ENCODE data around the gene NPAS3.

Gene NPAS3

DNA sequence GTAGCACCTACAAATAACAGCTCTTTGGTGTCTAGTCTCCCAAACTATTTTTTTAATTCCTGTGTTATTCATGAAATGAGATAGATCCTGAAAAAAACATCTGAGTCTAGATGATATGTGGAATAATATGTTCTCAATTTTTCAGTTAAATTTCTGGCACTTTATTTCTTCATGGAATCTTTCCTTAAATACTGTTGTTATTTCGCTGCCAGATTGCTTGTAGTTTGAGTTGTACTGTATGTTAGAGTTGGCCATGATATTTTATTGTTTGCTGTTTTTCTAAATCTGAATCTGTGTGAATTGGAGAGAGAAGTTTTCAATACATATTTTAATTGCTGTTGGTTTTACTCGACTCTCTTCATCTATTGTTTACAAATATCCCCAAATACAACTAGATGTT lies 511.7 kb downstream of the NPAS3 start (continued):
- TF ChIP-seq ZNF610 (tag by site-specific recombination; IDR thresholded peaks at IDR 0.05; ENCODE audit: borderline replicate concordance) (no peak), MZF1 (tag by site-specific recombination; IDR thresholded peaks at IDR 0.05; ENCODE audit: borderline replicate concordance) (no peak), ZNF548 (tag by site-specific recombination; IDR thresholded peaks at IDR 0.05) (no peak), ZNF48 (tag by site-specific recombination; IDR thresholded peaks at IDR 0.05) (no peak), ZNF184 (tag by site-specific recombination; IDR thresholded peaks at IDR 0.05) (no peak), REPIN1 (tag by site-specific recombination; IDR thresholded peaks at IDR 0.05; ENCODE audit: low read depth) (no peak), ZNF707 (tag by site-specific recombination; IDR thresholded peaks at IDR 0.05) (no peak)
- TF ChIP-seq, protein P1, sequence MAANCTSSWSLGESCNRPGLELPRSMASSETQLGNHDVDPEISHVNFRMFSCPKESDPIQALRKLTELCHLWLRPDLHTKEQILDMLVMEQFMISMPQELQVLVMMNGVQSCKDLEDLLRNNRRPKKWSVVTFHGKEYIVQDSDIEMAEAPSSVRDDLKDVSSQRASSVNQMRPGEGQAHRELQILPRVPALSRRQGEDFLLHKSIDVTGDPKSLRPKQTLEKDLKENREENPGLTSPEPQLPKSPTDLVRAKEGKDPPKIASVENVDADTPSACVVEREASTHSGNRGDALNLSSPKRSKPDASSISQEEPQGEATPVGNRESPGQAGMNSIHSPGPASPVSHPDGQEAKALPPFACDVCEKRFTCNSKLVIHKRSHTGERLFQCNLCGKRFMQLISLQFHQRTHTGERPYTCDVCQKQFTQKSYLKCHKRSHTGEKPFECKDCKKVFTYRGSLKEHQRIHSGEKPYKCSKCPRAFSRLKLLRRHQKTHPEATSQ (tag by site-specific recombination; IDR thresholded peaks at IDR 0.05) = no peak

DNA sequence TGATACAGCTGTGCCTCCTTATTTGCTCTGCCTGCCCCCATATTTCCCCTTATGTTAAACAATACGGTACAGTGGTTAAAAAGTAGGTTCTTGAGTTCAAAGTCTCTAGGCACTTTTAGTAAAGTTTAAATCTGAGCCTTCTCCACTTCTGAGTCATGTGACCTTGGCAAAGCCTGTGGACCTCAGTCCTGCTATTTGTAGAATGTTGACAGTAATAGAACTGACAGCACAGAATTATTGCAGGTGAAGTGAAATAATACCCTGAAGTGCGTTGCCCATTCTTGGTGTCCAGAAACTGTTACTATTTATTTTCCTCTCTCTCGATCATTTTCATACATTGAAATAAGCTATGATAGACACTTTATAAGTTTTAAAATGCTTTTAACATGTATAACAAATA lies 512.5 kb downstream of the NPAS3 start:
- no peaks in the 10 kb centered on the region for H3K9me3 ChIP-seq (ENCODE audit: control insufficient read depth, insufficient read depth, low read depth, low read length)
- POLR2A ChIA-PET = no interaction called here
- H3K36me3 ChIP-seq (ENCODE audit: control insufficient read depth in 2 of 2, insufficient read depth in 1 of 2, low read length in 2 of 2) = no peaks in the 10 kb centered on the region
- TF ChIP-seq ZNF548 (tag by site-specific recombination; IDR thresholded peaks at IDR 0.05) (no peak), ZNF701 (tag by site-specific recombination; IDR thresholded peaks at IDR 0.05) (no peak), ZNF623 (tag by site-specific recombination; IDR thresholded peaks at IDR 0.05) (no peak), ZNF426 (tag by site-specific recombination; IDR thresholded peaks at IDR 0.05) (no peak), ZNF76 (tag by site-specific recombination; IDR thresholded peaks at IDR 0.05; ENCODE audit: borderline replicate concordance, low read depth) (no peak), ZIC2 (tag by site-specific recombination; IDR thresholded peaks at IDR 0.05) (no peak), SP2 (tag by site-specific recombination; IDR thresholded peaks at IDR 0.05) (no peak), ZNF146 (tag by site-specific recombination; IDR thresholded peaks at IDR 0.05) (no peak), SP3 (tag by site-specific recombination; IDR thresholded peaks at IDR 0.05) (no peak), GLIS2 (tag by site-specific recombination; IDR thresholded peaks at IDR 0.05) (no peak), GLI2 (tag by site-specific recombination; IDR thresholded peaks at IDR 0.05; ENCODE audit: borderline replicate concordance, low read depth) (no peak)
- TF ChIP-seq, protein P2, sequence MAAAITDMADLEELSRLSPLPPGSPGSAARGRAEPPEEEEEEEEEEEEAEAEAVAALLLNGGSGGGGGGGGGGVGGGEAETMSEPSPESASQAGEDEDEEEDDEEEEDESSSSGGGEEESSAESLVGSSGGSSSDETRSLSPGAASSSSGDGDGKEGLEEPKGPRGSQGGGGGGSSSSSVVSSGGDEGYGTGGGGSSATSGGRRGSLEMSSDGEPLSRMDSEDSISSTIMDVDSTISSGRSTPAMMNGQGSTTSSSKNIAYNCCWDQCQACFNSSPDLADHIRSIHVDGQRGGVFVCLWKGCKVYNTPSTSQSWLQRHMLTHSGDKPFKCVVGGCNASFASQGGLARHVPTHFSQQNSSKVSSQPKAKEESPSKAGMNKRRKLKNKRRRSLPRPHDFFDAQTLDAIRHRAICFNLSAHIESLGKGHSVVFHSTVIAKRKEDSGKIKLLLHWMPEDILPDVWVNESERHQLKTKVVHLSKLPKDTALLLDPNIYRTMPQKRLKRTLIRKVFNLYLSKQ (tag by site-specific recombination; IDR thresholded peaks at IDR 0.05; ENCODE audit: borderline replicate concordance) = no peak
- TF ChIP-seq, protein P3, sequence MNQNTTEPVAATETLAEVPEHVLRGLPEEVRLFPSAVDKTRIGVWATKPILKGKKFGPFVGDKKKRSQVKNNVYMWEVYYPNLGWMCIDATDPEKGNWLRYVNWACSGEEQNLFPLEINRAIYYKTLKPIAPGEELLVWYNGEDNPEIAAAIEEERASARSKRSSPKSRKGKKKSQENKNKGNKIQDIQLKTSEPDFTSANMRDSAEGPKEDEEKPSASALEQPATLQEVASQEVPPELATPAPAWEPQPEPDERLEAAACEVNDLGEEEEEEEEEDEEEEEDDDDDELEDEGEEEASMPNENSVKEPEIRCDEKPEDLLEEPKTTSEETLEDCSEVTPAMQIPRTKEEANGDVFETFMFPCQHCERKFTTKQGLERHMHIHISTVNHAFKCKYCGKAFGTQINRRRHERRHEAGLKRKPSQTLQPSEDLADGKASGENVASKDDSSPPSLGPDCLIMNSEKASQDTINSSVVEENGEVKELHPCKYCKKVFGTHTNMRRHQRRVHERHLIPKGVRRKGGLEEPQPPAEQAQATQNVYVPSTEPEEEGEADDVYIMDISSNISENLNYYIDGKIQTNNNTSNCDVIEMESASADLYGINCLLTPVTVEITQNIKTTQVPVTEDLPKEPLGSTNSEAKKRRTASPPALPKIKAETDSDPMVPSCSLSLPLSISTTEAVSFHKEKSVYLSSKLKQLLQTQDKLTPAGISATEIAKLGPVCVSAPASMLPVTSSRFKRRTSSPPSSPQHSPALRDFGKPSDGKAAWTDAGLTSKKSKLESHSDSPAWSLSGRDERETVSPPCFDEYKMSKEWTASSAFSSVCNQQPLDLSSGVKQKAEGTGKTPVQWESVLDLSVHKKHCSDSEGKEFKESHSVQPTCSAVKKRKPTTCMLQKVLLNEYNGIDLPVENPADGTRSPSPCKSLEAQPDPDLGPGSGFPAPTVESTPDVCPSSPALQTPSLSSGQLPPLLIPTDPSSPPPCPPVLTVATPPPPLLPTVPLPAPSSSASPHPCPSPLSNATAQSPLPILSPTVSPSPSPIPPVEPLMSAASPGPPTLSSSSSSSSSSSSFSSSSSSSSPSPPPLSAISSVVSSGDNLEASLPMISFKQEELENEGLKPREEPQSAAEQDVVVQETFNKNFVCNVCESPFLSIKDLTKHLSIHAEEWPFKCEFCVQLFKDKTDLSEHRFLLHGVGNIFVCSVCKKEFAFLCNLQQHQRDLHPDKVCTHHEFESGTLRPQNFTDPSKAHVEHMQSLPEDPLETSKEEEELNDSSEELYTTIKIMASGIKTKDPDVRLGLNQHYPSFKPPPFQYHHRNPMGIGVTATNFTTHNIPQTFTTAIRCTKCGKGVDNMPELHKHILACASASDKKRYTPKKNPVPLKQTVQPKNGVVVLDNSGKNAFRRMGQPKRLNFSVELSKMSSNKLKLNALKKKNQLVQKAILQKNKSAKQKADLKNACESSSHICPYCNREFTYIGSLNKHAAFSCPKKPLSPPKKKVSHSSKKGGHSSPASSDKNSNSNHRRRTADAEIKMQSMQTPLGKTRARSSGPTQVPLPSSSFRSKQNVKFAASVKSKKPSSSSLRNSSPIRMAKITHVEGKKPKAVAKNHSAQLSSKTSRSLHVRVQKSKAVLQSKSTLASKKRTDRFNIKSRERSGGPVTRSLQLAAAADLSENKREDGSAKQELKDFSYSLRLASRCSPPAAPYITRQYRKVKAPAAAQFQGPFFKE (tag by site-specific recombination; IDR thresholded peaks at IDR 0.05; ENCODE audit: borderline replicate concordance) = no peak
- H3K4me1 ChIP-seq (ENCODE audit: control insufficient read depth, insufficient read depth, low read length) = peaks cover 7% of the 10 kb centered on the region
- CTCF ChIA-PET = interaction anchor here (0.8 to 1.0 kb wide), 2 partner anchors 12 to 341 kb away, joined by 3 read pairs; no protein-coding TSS in a partner anchor
- no peak overlapping the region for H3K27ac ChIP-seq (ENCODE audit: extremely low read depth, low read depth, low read length)
- no peak overlapping the region for H3K4me3 ChIP-seq (ENCODE audit: low read depth, low read length)
